ENCODE data around the gene MBD5.

The MBD5 gene

GRCh38 chr2:148132412-148132811 lies 111.5 kb downstream of the MBD5 start:
- no peak for DNase-seq

GRCh38 chr2:148135705-148136104 lies 114.8 kb downstream of the MBD5 start:
- DNase-seq = no peak

GRCh38 chr2:148136441-148136840 lies 115.5 kb downstream of the MBD5 start:
- DNase-seq = no peak

GRCh38 chr2:148161909-148162435 lies 141.1 kb downstream of the MBD5 start:
- DNase-seq = no peak

GRCh38 chr2:148162871-148163270 lies 142.0 kb downstream of the MBD5 start:
- DNase-seq = no peak

GRCh38 chr2:148165975-148166374 lies 145.1 kb downstream of the MBD5 start:
- no peak for DNase-seq

- no peak for DNase-seq
These were observed 146.4 kb downstream of the MBD5 start for GRCh38 chr2:148167241-148167766.

GRCh38 chr2:148167855-148168254 lies 147.0 kb downstream of the MBD5 start:
- DNase-seq = no peak

- no peak for DNase-seq
These were observed 151.4 kb downstream of the MBD5 start for GRCh38 chr2:148172131-148172753.

- DNase-seq = no peak
These were observed 152.3 kb downstream of the MBD5 start for GRCh38 chr2:148173168-148173567.

GRCh38 chr2:148177559-148177958 lies 156.7 kb downstream of the MBD5 start:
- no peak for DNase-seq

- no peak for DNase-seq
These were observed 158.8 kb downstream of the MBD5 start for GRCh38 chr2:148179724-148180123.

- DNase-seq = no peak
These were observed 164.1 kb downstream of the MBD5 start for GRCh38 chr2:148184976-148185375.

GRCh38 chr2:148194882-148195281 lies 174.0 kb downstream of the MBD5 start:
- no peak for DNase-seq

- peak; percentile 66 for DNase-seq
These were observed 180.4 kb downstream of the MBD5 start for GRCh38 chr2:148201075-148202004.

- no peak for DNase-seq
These were observed 181.3 kb downstream of the MBD5 start for GRCh38 chr2:148202237-148202636.

GRCh38 chr2:148207111-148207510 lies 186.2 kb downstream of the MBD5 start:
- no peak for DNase-seq

GRCh38 chr2:148209603-148210002 lies 188.7 kb downstream of the MBD5 start:
- DNase-seq = no peak

GRCh38 chr2:148218326-148219075 lies 197.6 kb downstream of the MBD5 start:
- no peak for DNase-seq

GRCh38 chr2:148221166-148221565 lies 200.3 kb downstream of the MBD5 start:
- DNase-seq = no peak

- DNase-seq = no peak
These were observed 201.0 kb downstream of the MBD5 start for GRCh38 chr2:148221926-148222325.

- no peak for DNase-seq
These were observed 211.0 kb downstream of the MBD5 start for GRCh38 chr2:148231858-148232257.

- DNase-seq = no peak
These were observed 213.3 kb downstream of the MBD5 start for GRCh38 chr2:148234143-148234542.

All from activated effector memory CD4-positive, alpha-beta T cell treated with anti-CD3 and anti-CD28 coated beads, Interleukin-2, amount 50 U/mL, for 16 hours (primary cell).